Mesendoderm (in vitro differentiated cells): ENCODE measurements around the gene CNTN4.
A peak's percentile ranks its signal among the peaks of the same experiment; 100 is the strongest.

Source experiments
- DNase-seq: peaks from one replicate; pipeline ENCODE4 v3.0.0; 2013
- H2AK5ac ChIP-seq: 2 replicates; pipeline ENCODE4 v1.6.1; 2013; ENCODE audit warnings: low read length, inconsistent platforms
- H2BK120ac ChIP-seq: 2 replicates; pipeline ENCODE4 v1.6.1; 2013; ENCODE audit warnings: low read depth, mild to moderate bottlenecking, low read length, moderate library complexity, mixed read lengths
- H2BK15ac ChIP-seq: replicated peaks from 2 replicates; pipeline ENCODE4 v1.6.1; 2013; ENCODE audit warnings: low read depth, mild to moderate bottlenecking, moderate library complexity
- H2BK5ac ChIP-seq: 2 replicates; pipeline ENCODE4 v1.6.1; 2013; ENCODE audit warnings: low read length, inconsistent platforms
- H3K18ac ChIP-seq: 2 replicates; pipeline ENCODE4 v1.6.1; 2013; ENCODE audit warnings: mild to moderate bottlenecking, low read length, mixed read lengths
- H3K23ac ChIP-seq: one replicate; pipeline ENCODE4 v1.6.1; 2013; ENCODE audit warnings: low read length
- H3K27ac ChIP-seq: 2 replicates; pipeline ENCODE4 v1.5.1; 2013; ENCODE audit warnings: low read depth, mild to moderate bottlenecking, inconsistent platforms, low read length, moderate library complexity
- H3K27me3 ChIP-seq: 2 replicates; pipeline ENCODE4 v1.6.1; 2013; ENCODE audit warnings: low read length, control low read depth, mild to moderate bottlenecking, inconsistent platforms; ENCODE audit not compliant: insufficient read depth, poor library complexity
- H3K36me3 ChIP-seq: 2 replicates; pipeline ENCODE4 v1.6.1; 2013; ENCODE audit warnings: low read length, inconsistent platforms; ENCODE audit not compliant: control insufficient read depth, insufficient read depth
- H3K4ac ChIP-seq: one replicate; pipeline ENCODE4 v1.6.1; 2013; ENCODE audit warnings: low read depth, mild to moderate bottlenecking, low read length, moderate library complexity
- H3K4me1 ChIP-seq: 2 replicates; pipeline ENCODE4 v1.6.1; 2013; ENCODE audit warnings: low read depth, low read length, inconsistent platforms; ENCODE audit not compliant: control insufficient read depth
- H3K4me2 ChIP-seq: 2 replicates; pipeline ENCODE4 v1.6.1; 2013; ENCODE audit warnings: low read length
- H3K4me3 ChIP-seq: 2 replicates; pipeline ENCODE4 v1.5.1; 2013; ENCODE audit warnings: mild to moderate bottlenecking, low read length
- H3K56ac ChIP-seq: one replicate; pipeline ENCODE4 v1.6.1; 2013; ENCODE audit warnings: low read length
- H3K79me1 ChIP-seq: 2 replicates; pipeline ENCODE4 v1.6.1; 2013; ENCODE audit warnings: low read length, inconsistent platforms
- H3K79me2 ChIP-seq: 2 replicates; pipeline ENCODE4 v1.6.1; 2013; ENCODE audit warnings: mild to moderate bottlenecking, low read length; ENCODE audit not compliant: control insufficient read depth, insufficient read depth
- H3K9ac ChIP-seq: 2 replicates; pipeline ENCODE4 v1.6.1; 2013; ENCODE audit warnings: low read length, inconsistent platforms
- H4K5ac ChIP-seq: one replicate; pipeline ENCODE4 v1.6.1; 2013; ENCODE audit warnings: low read length
- H4K8ac ChIP-seq: one replicate; pipeline ENCODE4 v1.6.1; 2013; ENCODE audit warnings: low read depth, mild to moderate bottlenecking, control low read depth, low read length, moderate library complexity
- WGBS: extraction: QIAGEN DNeasy Blood & Tissue Kit; methylation state at CpG from one replicate; pipeline ENCODE4 v1.1.7; 2013; ENCODE audit warnings: low lambda C conversion rate, missing lambda C conversion rate; ENCODE audit not compliant: insufficient coverage; ENCODE audit errors: extremely low coverage; 5-methylcytosine and 5-hydroxymethylcytosine counted together

The CNTN4 gene

GRCh38 chr3:2206536-2206935 is 107.9 kb downstream of the CNTN4 start:
- Histone ChIP-seq H2BK120ac (no peak overlapping the region), H3K9ac (no peak overlapping the region), H2BK5ac (no peak overlapping the region), H3K27me3 (no peaks in the 10 kb centered on the region), H3K36me3 (no peaks in the 10 kb centered on the region), H4K8ac (no peak overlapping the region), H3K79me1 (no peaks in the 10 kb centered on the region), H3K4me2 (no peak overlapping the region), H3K79me2 (no peaks in the 10 kb centered on the region), H4K5ac (no peak overlapping the region), H3K23ac (no peak overlapping the region), H3K56ac (no peak overlapping the region), H3K4me1 (no peaks in the 10 kb centered on the region), H3K18ac (no peak overlapping the region), H3K27ac (no peak overlapping the region), H3K4ac (no peak overlapping the region), H2BK15ac (no peak overlapping the region), H2AK5ac (no peak overlapping the region), H3K4me3 (no peak overlapping the region)
- DNase-seq = no peak
- WGBS = no CpG with 5 or more reads among the region's 4 CpGs

GRCh38 chr3:2211568-2211967 is 112.9 kb downstream of the CNTN4 start:
- no peaks in the 10 kb centered on the region for H3K36me3 ChIP-seq
- H4K5ac ChIP-seq = no peak overlapping the region
- no peak overlapping the region for H3K4me2 ChIP-seq
- no peak overlapping the region for H3K56ac ChIP-seq
- no peaks in the 10 kb centered on the region for H3K79me2 ChIP-seq
- no peak overlapping the region for H4K8ac ChIP-seq
- no peak overlapping the region for H2BK5ac ChIP-seq
- no CpG with 5 or more reads among the region's 2 CpGs for WGBS
- H2BK120ac ChIP-seq = no peak overlapping the region
- H2AK5ac ChIP-seq = no peak overlapping the region
- no peak overlapping the region for H3K27ac ChIP-seq
- H3K23ac ChIP-seq = no peak overlapping the region
- no peak overlapping the region for H3K4me3 ChIP-seq
- H3K27me3 ChIP-seq = no peaks in the 10 kb centered on the region
- H3K79me1 ChIP-seq = no peaks in the 10 kb centered on the region
- H3K9ac ChIP-seq = no peak overlapping the region
- H3K4me1 ChIP-seq = no peaks in the 10 kb centered on the region
- no peak for DNase-seq
- H2BK15ac ChIP-seq = no peak overlapping the region
- H3K18ac ChIP-seq = no peak overlapping the region
- no peak overlapping the region for H3K4ac ChIP-seq

GRCh38 chr3:2212206-2212605 is 113.5 kb downstream of the CNTN4 start:
- Histone ChIP-seq H3K4me3 (no peak overlapping the region), H3K27me3 (no peaks in the 10 kb centered on the region), H2BK5ac (no peak overlapping the region), H3K18ac (no peak overlapping the region), H3K36me3 (no peaks in the 10 kb centered on the region), H3K23ac (no peak overlapping the region), H3K4ac (no peak overlapping the region), H2BK120ac (no peak overlapping the region), H3K79me2 (no peaks in the 10 kb centered on the region), H3K56ac (no peak overlapping the region), H3K79me1 (no peaks in the 10 kb centered on the region), H4K8ac (no peak overlapping the region), H3K4me2 (no peak overlapping the region), H2BK15ac (no peak overlapping the region), H3K4me1 (no peaks in the 10 kb centered on the region), H2AK5ac (no peak overlapping the region), H3K9ac (no peak overlapping the region), H4K5ac (no peak overlapping the region), H3K27ac (no peak overlapping the region)
- WGBS = no CpG with 5 or more reads among the region's 3 CpGs
- no peak for DNase-seq

DNA sequence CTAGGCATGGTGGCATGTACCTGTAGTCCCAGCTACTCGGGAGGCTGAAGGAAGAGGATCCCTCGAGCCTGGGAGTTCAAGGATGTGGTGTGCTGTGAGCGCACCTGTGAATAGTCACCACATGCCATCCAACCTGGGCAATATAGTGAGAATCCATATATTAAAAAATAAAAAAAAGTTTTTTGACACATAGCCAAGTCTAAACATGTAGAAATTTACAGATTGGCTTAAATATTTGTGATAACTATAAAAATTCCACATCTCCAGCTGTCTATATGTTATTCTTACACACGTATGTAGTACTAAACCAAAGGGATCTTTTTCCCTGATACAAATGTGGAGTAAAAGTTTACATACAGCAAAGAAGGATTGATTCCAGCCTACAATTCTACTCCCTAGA is 119.7 kb downstream of the CNTN4 start:
- H3K4me1 ChIP-seq = no peaks in the 10 kb centered on the region
- H3K4ac ChIP-seq = no peak overlapping the region
- no peak overlapping the region for H3K23ac ChIP-seq
- no peak overlapping the region for H3K4me3 ChIP-seq
- H2AK5ac ChIP-seq = no peak overlapping the region
- no peaks in the 10 kb centered on the region for H3K79me1 ChIP-seq
- no peak overlapping the region for H2BK120ac ChIP-seq
- no peaks in the 10 kb centered on the region for H3K36me3 ChIP-seq
- H2BK5ac ChIP-seq = no peak overlapping the region
- DNase-seq = no peak
- no peak overlapping the region for H3K27ac ChIP-seq
- H3K9ac ChIP-seq = no peak overlapping the region
- no CpG with 5 or more reads among the region's 4 CpGs for WGBS
- no peak overlapping the region for H3K4me2 ChIP-seq
- H2BK15ac ChIP-seq = no peak overlapping the region
- H3K79me2 ChIP-seq = no peaks in the 10 kb centered on the region
- H3K27me3 ChIP-seq = no peaks in the 10 kb centered on the region
- H3K56ac ChIP-seq = no peak overlapping the region
- H3K18ac ChIP-seq = no peak overlapping the region
- H4K8ac ChIP-seq = no peak overlapping the region
- no peak overlapping the region for H4K5ac ChIP-seq

- no CpG with 5 or more reads among the region's 2 CpGs for WGBS
- H3K36me3 ChIP-seq = no peaks in the 10 kb centered on the region
Measured at GRCh38 chr3:2218816-2219215, 120.2 kb downstream of the CNTN4 start.

DNA sequence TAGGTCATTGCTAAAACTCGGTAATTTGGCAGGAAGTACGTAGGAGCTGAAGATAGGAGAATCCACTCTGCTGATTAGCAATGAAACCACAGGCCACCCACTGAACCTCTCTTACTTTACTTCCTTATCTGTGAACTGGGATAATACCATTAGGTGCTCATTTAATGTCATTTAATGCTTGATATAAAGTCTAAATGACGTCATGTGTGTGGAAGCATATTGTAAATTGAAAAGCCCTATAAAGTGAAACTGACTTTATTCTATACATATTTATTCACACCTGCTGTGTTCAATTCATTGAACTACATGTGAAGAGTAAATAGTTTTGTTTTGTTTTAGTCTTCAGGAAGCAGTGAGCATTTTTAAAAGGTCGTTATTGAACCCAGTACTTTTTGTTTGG is 137.5 kb downstream of the CNTN4 start:
- Histone ChIP-seq H3K36me3 (no peaks in the 10 kb centered on the region), H3K4me2 (no peak overlapping the region), H3K27ac (no peak overlapping the region), H3K9ac (no peak overlapping the region), H3K56ac (no peak overlapping the region), H3K27me3 (no peaks in the 10 kb centered on the region), H4K8ac (no peak overlapping the region), H3K4me3 (no peak overlapping the region), H3K18ac (no peak overlapping the region), H3K79me2 (no peaks in the 10 kb centered on the region), H3K79me1 (no peaks in the 10 kb centered on the region), H3K4me1 (no peaks in the 10 kb centered on the region), H2BK15ac (no peak overlapping the region), H3K23ac (no peak overlapping the region), H2BK5ac (no peak overlapping the region), H2AK5ac (no peak overlapping the region), H4K5ac (no peak overlapping the region), H2BK120ac (no peak overlapping the region), H3K4ac (no peak overlapping the region)
- peak; percentile 51 for DNase-seq
- no CpG with 5 or more reads among the region's 4 CpGs for WGBS

More at GRCh38 chr3:2218816-2219215, 120.2 kb downstream of the CNTN4 start:
- Histone ChIP-seq H3K4me1 (no peaks in the 10 kb centered on the region), H2BK15ac (no peak overlapping the region), H2AK5ac (no peak overlapping the region), H2BK5ac (no peak overlapping the region), H4K8ac (no peak overlapping the region), H3K56ac (no peak overlapping the region), H3K79me1 (no peaks in the 10 kb centered on the region), H2BK120ac (no peak overlapping the region), H3K9ac (no peak overlapping the region), H3K18ac (no peak overlapping the region), H4K5ac (no peak overlapping the region), H3K4ac (no peak overlapping the region), H3K4me3 (no peak overlapping the region), H3K79me2 (no peaks in the 10 kb centered on the region), H3K23ac (no peak overlapping the region), H3K27ac (no peak overlapping the region), H3K27me3 (no peaks in the 10 kb centered on the region), H3K4me2 (no peak overlapping the region)
- DNase-seq = no peak
